Measurements from ENCODE around the gene MRPL22.

DNA sequence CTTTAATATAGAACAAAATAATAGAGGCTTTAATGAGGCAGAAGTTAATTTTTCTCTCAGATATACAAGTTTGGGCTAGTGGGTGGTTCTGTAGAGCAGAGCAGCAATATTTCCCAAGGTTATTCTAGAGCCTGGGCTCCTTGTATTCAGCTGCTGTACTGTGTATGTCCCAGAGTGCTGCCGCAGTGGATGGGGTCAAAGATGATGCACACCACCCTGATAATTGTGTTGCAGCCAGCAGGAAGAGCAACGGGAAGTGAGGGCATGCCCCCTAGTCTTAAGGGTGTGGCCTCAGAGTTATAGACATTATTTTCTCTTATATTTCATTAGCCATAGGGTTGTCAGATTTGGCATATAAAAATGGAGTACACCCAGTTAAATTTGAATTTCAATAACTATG, 48.8 kb downstream of the MRPL22 start:
- TF ChIP-seq POLR2AphosphoS5 (IDR thresholded peaks at IDR 0.05; ENCODE audit: low read depth, low read length) (no peak), TAF1 (IDR thresholded peaks at IDR 0.05; ENCODE audit: borderline replicate concordance, insufficient read depth, low read length) (no peak), SIN3A (IDR thresholded peaks at IDR 0.05; ENCODE audit: borderline replicate concordance, insufficient read depth, low read length) (no peak), FOXP2 (optimal IDR thresholded peaks at IDR 0.05; ENCODE audit: borderline replicate concordance, extremely low read depth, extremely low read length, insufficient read depth) (no peak)
- TF ChIP-seq, protein P1, sequence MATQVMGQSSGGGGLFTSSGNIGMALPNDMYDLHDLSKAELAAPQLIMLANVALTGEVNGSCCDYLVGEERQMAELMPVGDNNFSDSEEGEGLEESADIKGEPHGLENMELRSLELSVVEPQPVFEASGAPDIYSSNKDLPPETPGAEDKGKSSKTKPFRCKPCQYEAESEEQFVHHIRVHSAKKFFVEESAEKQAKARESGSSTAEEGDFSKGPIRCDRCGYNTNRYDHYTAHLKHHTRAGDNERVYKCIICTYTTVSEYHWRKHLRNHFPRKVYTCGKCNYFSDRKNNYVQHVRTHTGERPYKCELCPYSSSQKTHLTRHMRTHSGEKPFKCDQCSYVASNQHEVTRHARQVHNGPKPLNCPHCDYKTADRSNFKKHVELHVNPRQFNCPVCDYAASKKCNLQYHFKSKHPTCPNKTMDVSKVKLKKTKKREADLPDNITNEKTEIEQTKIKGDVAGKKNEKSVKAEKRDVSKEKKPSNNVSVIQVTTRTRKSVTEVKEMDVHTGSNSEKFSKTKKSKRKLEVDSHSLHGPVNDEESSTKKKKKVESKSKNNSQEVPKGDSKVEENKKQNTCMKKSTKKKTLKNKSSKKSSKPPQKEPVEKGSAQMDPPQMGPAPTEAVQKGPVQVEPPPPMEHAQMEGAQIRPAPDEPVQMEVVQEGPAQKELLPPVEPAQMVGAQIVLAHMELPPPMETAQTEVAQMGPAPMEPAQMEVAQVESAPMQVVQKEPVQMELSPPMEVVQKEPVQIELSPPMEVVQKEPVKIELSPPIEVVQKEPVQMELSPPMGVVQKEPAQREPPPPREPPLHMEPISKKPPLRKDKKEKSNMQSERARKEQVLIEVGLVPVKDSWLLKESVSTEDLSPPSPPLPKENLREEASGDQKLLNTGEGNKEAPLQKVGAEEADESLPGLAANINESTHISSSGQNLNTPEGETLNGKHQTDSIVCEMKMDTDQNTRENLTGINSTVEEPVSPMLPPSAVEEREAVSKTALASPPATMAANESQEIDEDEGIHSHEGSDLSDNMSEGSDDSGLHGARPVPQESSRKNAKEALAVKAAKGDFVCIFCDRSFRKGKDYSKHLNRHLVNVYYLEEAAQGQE (IDR thresholded peaks at IDR 0.05; ENCODE audit: insufficient read depth in 1 of 2, low read depth in 2 of 2, low read length in 2 of 2) = no peak

Measured in PFSK-1 (cell line).